Thoracic aorta (tissue), 2 donors: ENCODE results near the gene RAN. TPM values are rescaled to one million over a fixed set of nuclear protein-coding genes. Genes with fewer than 3 reads are reported as not detected.

Source experiments
- ATAC-seq: fragments of 150-250 bp; one replicate; pipeline ENCODE4 v1.8.0; 2017; ENCODE audit warnings: low read depth; ENCODE audit not compliant: insufficient number of reproducible peaks, low FRiP score
- DNase-seq: peaks from one replicate; pipeline ENCODE4 v3.0.0-alpha.2; 2020; ENCODE audit warnings: low spot score
- H3K27ac ChIP-seq, 2 donors: fragments of 200-600 bp; sonication (generic); 1 replicate in 1 of 2; 2 replicates in 1 of 2; pipeline ENCODE4 v1.5.1; 2016; ENCODE audit warnings: mild to moderate bottlenecking in 2 of 2, moderate library complexity in 2 of 2
- H3K27me3 ChIP-seq: fragments of 200-600 bp; sonication (generic); replicated peaks from 2 replicates; pipeline ENCODE4 v1.6.0; 2016; ENCODE audit warnings: mild to moderate bottlenecking; ENCODE audit not compliant: insufficient read depth
- H3K36me3 ChIP-seq: fragments of 200-600 bp; sonication (generic); one replicate; pipeline ENCODE4 v1.5.1; 2016
- H3K4me1 ChIP-seq, 2 donors: fragments of 200-600 bp; sonication (generic); 1 replicate in 1 of 2; 2 replicates in 1 of 2; pipeline versions ENCODE4 v1.5.1 to v1.6.0; 2016; ENCODE audit warnings: low read depth in 2 of 2, mild to moderate bottlenecking in 1 of 2; ENCODE audit not compliant: control insufficient read depth in 1 of 2
- H3K4me3 ChIP-seq: fragments of 200-600 bp; sonication (generic); 2 replicates; pipeline ENCODE4 v1.5.1; 2016; ENCODE audit warnings: mild to moderate bottlenecking
- H3K9me3 ChIP-seq: fragments of 200-600 bp; sonication (generic); 2 replicates; pipeline ENCODE4 v1.5.1; 2016
- CTCF ChIP-seq: fragments of 200-600 bp; sonication (generic); IDR thresholded peaks from one replicate; pipeline ENCODE4 v1.5.1; 2019; ENCODE audit warnings: antibody characterized with exemption
- total RNA-seq, 2 donors: library from RNA; depleted of rRNA; stranded (reverse); fragments of >200 nt; gene quantifications; one replicate each; pipeline versions ENCODE4 v1.1.0 to v1.2.3, GENCODE V29; 2016

RAN gene
- total RNA-seq, 2 donors from 2014 or later: 120 to 168 TPM

GRCh38 chr12:130829391-130830245 lies 42.2 kb upstream of the RAN start:
- H3K27ac ChIP-seq: no peak overlapping the region
- no peak for DNase-seq
- no peaks in the 10 kb centered on the region for H3K27me3 ChIP-seq
- H3K36me3 ChIP-seq: no peaks in the 10 kb centered on the region
- no peak for TF ChIP-seq CTCF
- ATAC-seq: no peak
- H3K9me3 ChIP-seq: no peaks in the 10 kb centered on the region
- no peak overlapping the region for H3K4me3 ChIP-seq
- H3K4me1 ChIP-seq: peaks cover 0 to 3% of the 10 kb centered on the region in 2 donors

GRCh38 chr12:130830246-130830551 lies 41.7 kb upstream of the RAN start:
- H3K36me3 ChIP-seq: no peaks in the 10 kb centered on the region
- H3K27me3 ChIP-seq: no peaks in the 10 kb centered on the region
- no peak overlapping the region for H3K4me3 ChIP-seq
- H3K9me3 ChIP-seq: no peaks in the 10 kb centered on the region
- no peak for DNase-seq
- no peak for TF ChIP-seq CTCF
- no peak overlapping the region for H3K27ac ChIP-seq
- ATAC-seq: no peak
- peaks cover 0 to 3% of the 10 kb centered on the region in 2 donors for H3K4me1 ChIP-seq

- no peak for TF ChIP-seq CTCF
- Histone ChIP-seq H3K4me1 (peaks cover 0 to 3% of the 10 kb centered on the region in 2 donors), H3K36me3 (no peaks in the 10 kb centered on the region), H3K27ac (no peak overlapping the region), H3K4me3 (no peak overlapping the region), H3K27me3 (no peaks in the 10 kb centered on the region), H3K9me3 (no peaks in the 10 kb centered on the region)
- ATAC-seq: no peak
- no peak for DNase-seq
Measured at GRCh38 chr12:130831246-130831645, 40.6 kb upstream of the RAN start.

GRCh38 chr12:130831876-130832405 lies 39.9 kb upstream of the RAN start:
- no peak overlapping the region for H3K27ac ChIP-seq
- H3K27me3 ChIP-seq: no peaks in the 10 kb centered on the region
- no peak overlapping the region for H3K4me3 ChIP-seq
- TF ChIP-seq CTCF: no peak
- ATAC-seq (no peak), DNase-seq (no peak)
- H3K9me3 ChIP-seq: no peaks in the 10 kb centered on the region
- no peaks in the 10 kb centered on the region for H3K36me3 ChIP-seq
- peaks cover 0 to 3% of the 10 kb centered on the region in 2 donors for H3K4me1 ChIP-seq

GRCh38 chr12:130832561-130833209 lies 39.2 kb upstream of the RAN start:
- no peak for TF ChIP-seq CTCF
- ATAC-seq: no peak
- Histone ChIP-seq H3K27me3 (no peaks in the 10 kb centered on the region), H3K27ac (no peak overlapping the region), H3K9me3 (no peaks in the 10 kb centered on the region), H3K4me1 (peaks cover 0 to under 1% of the 10 kb centered on the region in 2 donors), H3K4me3 (no peak overlapping the region), H3K36me3 (no peaks in the 10 kb centered on the region)
- DNase-seq: no peak
